ENCODE data around the gene DLL4.

Gene DLL4

GRCh38 chr15:40936234-40936708 lies 7.1 kb downstream of the DLL4 start:
- no peak for TF ChIP-seq CTCF (IDR thresholded peaks at IDR 0.05; ENCODE audit: extremely low read depth, missing control alignments)
- no peak for DNase-seq (ENCODE audit: low spot score)

GRCh38 chr15:40936709-40937666 lies 7.8 kb downstream of the DLL4 start:
- DNase-seq (ENCODE audit: low spot score): no peak
- no peak for TF ChIP-seq CTCF (IDR thresholded peaks at IDR 0.05; ENCODE audit: extremely low read depth, missing control alignments)

- TF ChIP-seq CTCF (IDR thresholded peaks at IDR 0.05; ENCODE audit: extremely low read depth, missing control alignments): no peak
- DNase-seq (ENCODE audit: low spot score): no peak
Measured at GRCh38 chr15:40937762-40938535, 8.8 kb downstream of the DLL4 start.

- DNase-seq (ENCODE audit: low spot score): no peak
- TF ChIP-seq CTCF (IDR thresholded peaks at IDR 0.05; ENCODE audit: extremely low read depth, missing control alignments): no peak
Measured at GRCh38 chr15:40938536-40938870, 9.4 kb downstream of the DLL4 start.

- peak; percentile 64 for DNase-seq (ENCODE audit: low spot score)
- TF ChIP-seq CTCF (IDR thresholded peaks at IDR 0.05; ENCODE audit: extremely low read depth, missing control alignments): no peak
Measured at GRCh38 chr15:40940296-40940801, 11.2 kb downstream of the DLL4 start.

GRCh38 chr15:40941068-40941527 lies 12.0 kb downstream of the DLL4 start:
- no peak for TF ChIP-seq CTCF (IDR thresholded peaks at IDR 0.05; ENCODE audit: extremely low read depth, missing control alignments)
- DNase-seq (ENCODE audit: low spot score): no peak
